Brain microvascular endothelial cell (primary cell): ENCODE measurements around the gene PDCD1.
"Not testable (repeated sequence)": the region's sequence is repeated elsewhere in the genome, so short reads cannot be mapped to it uniquely, and the experiment has no call there.

Experiments
- DNase-seq: peaks from one replicate; pipeline ENCODE4 v3.0.0-alpha.2; 2020
- H3K27ac ChIP-seq: fragments of 250-450 bp; sonication (Bioruptor Pico); 2 replicates; pipeline ENCODE4 v1.5.1; 2020; ENCODE audit warnings: mild to moderate bottlenecking, moderate library complexity
- H3K27me3 ChIP-seq: fragments of 250-450 bp; sonication (Bioruptor Pico); replicated peaks from 2 replicates; pipeline ENCODE4 v1.5.1; 2020; ENCODE audit warnings: mild to moderate bottlenecking
- H3K36me3 ChIP-seq: fragments of 250-450 bp; sonication (Bioruptor Pico); replicated peaks from 2 replicates; pipeline ENCODE4 v1.5.1; 2020; ENCODE audit warnings: mild to moderate bottlenecking
- H3K4me3 ChIP-seq: 2 replicates; pipeline ENCODE4 v1.5.1; 2011; ENCODE audit warnings: low read depth, mild to moderate bottlenecking, control low read depth, low read length, moderate library complexity
- in situ Hi-C: cut with HindIII; loops from 2 replicates; pipeline ENCODE4 v1.10.0; 2017; ENCODE audit warnings: low sequenced_read_pairs, low pct_ligation_motif_present
- TF ChIP-seq, protein P1 (sequence below): IDR thresholded peaks from 2 replicates; pipeline ENCODE4 v1.5.1; 2011; ENCODE audit warnings: low read depth, mild to moderate bottlenecking, moderate library complexity, low read length, control low read depth, inconsistent platforms; ENCODE audit errors: missing control alignments

Gene PDCD1

GRCh38 chr2:241804326-241805229 lies 54.1 kb downstream of the PDCD1 start:
- in situ Hi-C loops = no loop called here
- peak; percentile 12 for DNase-seq
- Histone ChIP-seq H3K27me3 (no peaks in the 10 kb centered on the region), H3K27ac (no peak overlapping the region), H3K4me3 (peak overlapping the region; percentile 47), H3K36me3 (no peaks in the 10 kb centered on the region)
- TF ChIP-seq, protein P1, sequence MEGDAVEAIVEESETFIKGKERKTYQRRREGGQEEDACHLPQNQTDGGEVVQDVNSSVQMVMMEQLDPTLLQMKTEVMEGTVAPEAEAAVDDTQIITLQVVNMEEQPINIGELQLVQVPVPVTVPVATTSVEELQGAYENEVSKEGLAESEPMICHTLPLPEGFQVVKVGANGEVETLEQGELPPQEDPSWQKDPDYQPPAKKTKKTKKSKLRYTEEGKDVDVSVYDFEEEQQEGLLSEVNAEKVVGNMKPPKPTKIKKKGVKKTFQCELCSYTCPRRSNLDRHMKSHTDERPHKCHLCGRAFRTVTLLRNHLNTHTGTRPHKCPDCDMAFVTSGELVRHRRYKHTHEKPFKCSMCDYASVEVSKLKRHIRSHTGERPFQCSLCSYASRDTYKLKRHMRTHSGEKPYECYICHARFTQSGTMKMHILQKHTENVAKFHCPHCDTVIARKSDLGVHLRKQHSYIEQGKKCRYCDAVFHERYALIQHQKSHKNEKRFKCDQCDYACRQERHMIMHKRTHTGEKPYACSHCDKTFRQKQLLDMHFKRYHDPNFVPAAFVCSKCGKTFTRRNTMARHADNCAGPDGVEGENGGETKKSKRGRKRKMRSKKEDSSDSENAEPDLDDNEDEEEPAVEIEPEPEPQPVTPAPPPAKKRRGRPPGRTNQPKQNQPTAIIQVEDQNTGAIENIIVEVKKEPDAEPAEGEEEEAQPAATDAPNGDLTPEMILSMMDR = peak; percentile 38

- TF ChIP-seq, protein P1 = no peak
- H3K27ac ChIP-seq = no peak overlapping the region
- peak overlapping the region; percentile 47 for H3K4me3 ChIP-seq
- H3K36me3 ChIP-seq = no peaks in the 10 kb centered on the region
- in situ Hi-C loops = no loop called here
- peak; percentile 23 for DNase-seq
- H3K27me3 ChIP-seq = no peaks in the 10 kb centered on the region
Measured at GRCh38 chr2:241803387-241804325, 55.0 kb downstream of the PDCD1 start.

GRCh38 chr2:241802421-241803318 lies 56.0 kb downstream of the PDCD1 start:
- DNase-seq = no peak
- Histone ChIP-seq H3K27ac (no peak overlapping the region), H3K36me3 (no peaks in the 10 kb centered on the region), H3K4me3 (no peak overlapping the region), H3K27me3 (no peaks in the 10 kb centered on the region)
- TF ChIP-seq, protein P1 = no peak
- in situ Hi-C loops = no loop called here

- Histone ChIP-seq H3K36me3 (no peaks in the 10 kb centered on the region), H3K27me3 (no peaks in the 10 kb centered on the region), H3K27ac (no peak overlapping the region), H3K4me3 (no peak overlapping the region)
- TF ChIP-seq, protein P1 = no peak
- in situ Hi-C loops = no loop called here
- DNase-seq = no peak
Measured at GRCh38 chr2:241801611-241802420, 56.9 kb downstream of the PDCD1 start.

DNA sequence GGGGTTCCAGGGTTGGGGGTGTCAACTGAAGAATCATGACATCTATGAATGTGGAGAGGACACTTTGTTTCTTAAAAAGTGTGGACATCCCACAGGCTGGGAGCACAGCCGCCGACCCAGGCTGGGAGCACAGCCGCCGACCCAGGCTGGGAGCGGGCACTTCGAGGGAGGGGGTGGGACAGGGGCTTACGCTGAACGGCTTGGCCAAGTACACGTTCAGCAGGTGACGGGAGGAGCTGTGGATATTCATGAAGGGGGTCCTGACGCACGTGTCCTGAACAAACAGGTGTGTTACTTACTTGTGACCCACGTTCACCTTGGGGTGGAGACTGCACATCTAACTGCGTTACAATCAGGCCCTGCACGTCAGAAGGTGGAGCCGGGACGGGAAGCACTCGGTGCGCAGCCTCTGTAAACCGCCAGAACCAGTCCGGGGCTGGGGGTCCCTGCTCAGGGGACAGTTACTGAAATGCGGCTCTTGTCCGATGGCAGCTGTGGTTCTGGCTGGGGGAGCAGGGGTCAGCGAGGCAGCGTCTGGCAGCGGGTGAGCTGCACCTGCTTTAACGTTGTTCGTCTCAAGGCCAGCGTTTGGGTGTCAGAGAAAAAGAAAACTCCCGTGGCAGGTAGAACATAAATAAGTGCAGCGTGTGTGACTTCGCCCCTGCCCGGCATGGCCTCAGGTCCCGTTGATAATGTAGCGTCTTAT lies 58.3 kb downstream of the PDCD1 start:
- DNase-seq, H3K27me3 ChIP-seq, H3K27ac ChIP-seq, H3K4me3 ChIP-seq, H3K36me3 ChIP-seq, in situ Hi-C loops: not testable (repeated sequence)
